Hepatocyte (in vitro differentiated cells): ENCODE data around the gene APCS.

Source experiments
- EZH2phosphoT487 ChIP-seq: fragments of 200-600 bp; sonication (generic); IDR thresholded peaks from one replicate; pipeline ENCODE4 v1.6.1; 2018; ENCODE audit warnings: antibody characterized with exemption, mild to moderate bottlenecking, low read depth, moderate library complexity; ENCODE audit not compliant: unreplicated experiment, severe bottlenecking
- TF ChIP-seq, protein P1 (sequence below): fragments of 200-600 bp; sonication (generic); IDR thresholded peaks from 2 replicates; pipeline ENCODE4 v1.5.1; 2016; ENCODE audit warnings: antibody characterized with exemption, mild to moderate bottlenecking; ENCODE audit not compliant: poor library complexity

- TF ChIP-seq, protein P1, sequence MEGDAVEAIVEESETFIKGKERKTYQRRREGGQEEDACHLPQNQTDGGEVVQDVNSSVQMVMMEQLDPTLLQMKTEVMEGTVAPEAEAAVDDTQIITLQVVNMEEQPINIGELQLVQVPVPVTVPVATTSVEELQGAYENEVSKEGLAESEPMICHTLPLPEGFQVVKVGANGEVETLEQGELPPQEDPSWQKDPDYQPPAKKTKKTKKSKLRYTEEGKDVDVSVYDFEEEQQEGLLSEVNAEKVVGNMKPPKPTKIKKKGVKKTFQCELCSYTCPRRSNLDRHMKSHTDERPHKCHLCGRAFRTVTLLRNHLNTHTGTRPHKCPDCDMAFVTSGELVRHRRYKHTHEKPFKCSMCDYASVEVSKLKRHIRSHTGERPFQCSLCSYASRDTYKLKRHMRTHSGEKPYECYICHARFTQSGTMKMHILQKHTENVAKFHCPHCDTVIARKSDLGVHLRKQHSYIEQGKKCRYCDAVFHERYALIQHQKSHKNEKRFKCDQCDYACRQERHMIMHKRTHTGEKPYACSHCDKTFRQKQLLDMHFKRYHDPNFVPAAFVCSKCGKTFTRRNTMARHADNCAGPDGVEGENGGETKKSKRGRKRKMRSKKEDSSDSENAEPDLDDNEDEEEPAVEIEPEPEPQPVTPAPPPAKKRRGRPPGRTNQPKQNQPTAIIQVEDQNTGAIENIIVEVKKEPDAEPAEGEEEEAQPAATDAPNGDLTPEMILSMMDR, result no peak
- no peak for TF ChIP-seq EZH2phosphoT487
Measured at GRCh38 chr1:159560599-159560998, 27.0 kb upstream of the APCS start.
